Esophagus squamous epithelium (tissue), 5 donors: ENCODE results near the gene RAB40B. TPM values are rescaled to one million over a fixed set of nuclear protein-coding genes. Genes with fewer than 3 reads are reported as not detected.

Experiments
- DNase-seq: peaks from one replicate; lab custom pipeline; 2025; lab: John Stamatoyannopoulos, UW
- H3K27ac ChIP-seq, 4 donors: fragments of 200-600 bp; sonication (generic); one replicate each; pipeline ENCODE4 v1.5.1; 2016 to 2019; ENCODE audit warnings: mild to moderate bottlenecking in 1 of 4
- H3K27me3 ChIP-seq, 4 donors: fragments of 200-600 bp; sonication (generic); 1 replicate in 3 of 4; 2 replicates in 1 of 4; pipeline versions ENCODE4 v1.5.1 to v1.6.0; 2017 to 2021; ENCODE audit warnings: antibody characterized with exemption in 1 of 4
- H3K36me3 ChIP-seq, 3 donors: fragments of 200-600 bp; sonication (generic); one replicate each; pipeline ENCODE4 v1.5.1; 2016 to 2019
- H3K4me1 ChIP-seq, 3 donors: fragments of 200-600 bp; sonication (generic); one replicate each; pipeline ENCODE4 v1.5.1; 2017 to 2019
- H3K4me3 ChIP-seq, 4 donors: fragments of 200-600 bp; sonication (generic); 1 replicate in 3 of 4; 2 replicates in 1 of 4; pipeline ENCODE4 v1.5.1; 2016 to 2019; ENCODE audit warnings: mild to moderate bottlenecking in 2 of 4, moderate library complexity in 1 of 4
- H3K9me3 ChIP-seq, 3 donors: fragments of 200-600 bp; sonication (generic); one replicate each; pipeline ENCODE4 v1.5.1; 2016 to 2019
- POLR2A ChIP-seq, 4 donors: fragments of 450-650 bp; IDR thresholded peaks; one replicate each; pipeline ENCODE4 v1.6.1; 2017; ENCODE audit warnings: antibody characterized with exemption in 4 of 4, mild to moderate bottlenecking in 4 of 4, moderate library complexity in 3 of 4
- WGBS, 2 donors: methylation state at CpG; one replicate each; pipeline ENCODE4 v1.1.5; 2018; 5-methylcytosine and 5-hydroxymethylcytosine counted together
- intact Hi-C: fragments of 100-400 bp; cut with DNase I; formaldehyde crosslinking; loops from one replicate; pipeline ENCODE4 v1.15.0; 2022
- total RNA-seq, 4 donors: library from RNA; depleted of rRNA; stranded (reverse); fragments of >200 nt; gene quantifications; one replicate each; pipeline ENCODE4 v1.1.0, GENCODE V29; 2016
- TF ChIP-seq, protein P1 (sequence below), 6 experiments: fragments of 450-650 bp in 4 of 6; fragments of 200-600 bp in 2 of 6; sonication (generic) in 2 of 6; IDR thresholded peaks; one replicate each; pipeline ENCODE4 v1.5.1; 2016 to 2019; ENCODE audit warnings: antibody characterized with exemption in 6 of 6, mild to moderate bottlenecking in 4 of 6, moderate library complexity in 4 of 6
- donor health status: DM: yes; HTN: yes; CAD: no.

Gene RAB40B
- total RNA-seq, 4 donors from 2014 or later = 3.4 to 20.8 (median 9.8) TPM

DNA sequence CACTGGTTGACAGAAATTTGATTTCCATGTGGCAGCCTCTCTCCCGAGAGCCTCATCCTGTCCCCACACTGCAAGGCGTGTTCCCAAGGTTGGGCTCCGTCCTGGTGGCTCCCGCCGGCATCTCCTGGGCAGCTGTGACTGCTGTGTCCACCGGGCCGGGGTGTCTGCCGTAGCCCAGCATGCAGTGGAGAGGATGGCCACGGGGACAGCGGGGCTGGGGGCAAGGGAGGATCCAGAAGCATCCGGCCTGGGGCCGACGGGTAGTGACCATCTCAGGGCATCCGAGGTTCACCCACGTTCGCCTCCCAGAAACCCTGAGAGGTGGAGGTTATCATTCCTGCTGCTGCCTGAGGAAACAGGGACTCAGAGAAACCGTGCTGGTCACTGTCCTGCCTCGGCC, 7.3 kb upstream of the RAB40B start:
- no peaks in the 10 kb centered on the region for H3K9me3 ChIP-seq
- H3K27ac ChIP-seq = no peak overlapping the region
- DNase-seq = no peak
- no peaks in the 10 kb centered on the region for H3K36me3 ChIP-seq
- intact Hi-C loops = loop anchor here (10.0 kb wide), 1 partner anchor 49 kb away; the partner anchor contains the start of gene TBCD
- H3K4me3 ChIP-seq = no peak overlapping the region
- peaks cover 12 to 33% (median 13%) of the 10 kb centered on the region in 3 donors for H3K4me1 ChIP-seq
- TF ChIP-seq, protein P1, sequence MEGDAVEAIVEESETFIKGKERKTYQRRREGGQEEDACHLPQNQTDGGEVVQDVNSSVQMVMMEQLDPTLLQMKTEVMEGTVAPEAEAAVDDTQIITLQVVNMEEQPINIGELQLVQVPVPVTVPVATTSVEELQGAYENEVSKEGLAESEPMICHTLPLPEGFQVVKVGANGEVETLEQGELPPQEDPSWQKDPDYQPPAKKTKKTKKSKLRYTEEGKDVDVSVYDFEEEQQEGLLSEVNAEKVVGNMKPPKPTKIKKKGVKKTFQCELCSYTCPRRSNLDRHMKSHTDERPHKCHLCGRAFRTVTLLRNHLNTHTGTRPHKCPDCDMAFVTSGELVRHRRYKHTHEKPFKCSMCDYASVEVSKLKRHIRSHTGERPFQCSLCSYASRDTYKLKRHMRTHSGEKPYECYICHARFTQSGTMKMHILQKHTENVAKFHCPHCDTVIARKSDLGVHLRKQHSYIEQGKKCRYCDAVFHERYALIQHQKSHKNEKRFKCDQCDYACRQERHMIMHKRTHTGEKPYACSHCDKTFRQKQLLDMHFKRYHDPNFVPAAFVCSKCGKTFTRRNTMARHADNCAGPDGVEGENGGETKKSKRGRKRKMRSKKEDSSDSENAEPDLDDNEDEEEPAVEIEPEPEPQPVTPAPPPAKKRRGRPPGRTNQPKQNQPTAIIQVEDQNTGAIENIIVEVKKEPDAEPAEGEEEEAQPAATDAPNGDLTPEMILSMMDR (IDR thresholded peaks at IDR 0.05) = no peak
- TF ChIP-seq POLR2A (IDR thresholded peaks at IDR 0.05) = no peak
- WGBS, 2 donors = 79 to 88% methylated on average over 11 to 15 of the region's 18 CpGs
- peaks cover 0 to 7% (median 0%) of the 10 kb centered on the region in 4 donors for H3K27me3 ChIP-seq

DNA sequence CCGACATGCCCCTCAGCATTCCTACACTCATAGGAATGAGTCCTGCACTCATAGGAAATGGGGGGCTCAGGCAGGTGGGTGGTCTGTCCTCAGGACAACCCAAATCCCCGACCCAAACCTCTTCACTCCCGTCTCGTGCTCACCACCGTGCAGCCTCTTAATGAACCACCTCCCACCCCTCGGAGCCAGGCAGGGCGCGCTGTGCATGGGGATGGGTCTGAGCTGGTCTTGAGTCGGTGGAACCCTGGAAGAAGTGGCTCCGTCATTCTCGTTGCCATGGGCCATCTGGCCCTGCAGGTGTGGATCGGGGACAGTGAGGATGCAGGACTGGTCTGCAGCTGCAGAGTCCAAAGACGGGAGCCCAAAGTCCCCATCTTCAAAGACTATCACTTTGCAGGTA, 6.4 kb upstream of the RAB40B start:
- WGBS, 2 donors = 76 to 86% methylated on average over 3 to 12 of the region's 13 CpGs
- TF ChIP-seq, protein P1 (IDR thresholded peaks at IDR 0.05) = no peak
- TF ChIP-seq POLR2A (IDR thresholded peaks at IDR 0.05) = no peak
- no peak overlapping the region for H3K27ac ChIP-seq
- peaks cover 12 to 33% (median 13%) of the 10 kb centered on the region in 3 donors for H3K4me1 ChIP-seq
- DNase-seq = no peak
- intact Hi-C loops = loop anchor here (10.0 kb wide), 1 partner anchor 50 kb away; the partner anchor contains the start of gene TBCD
- no peaks in the 10 kb centered on the region for H3K27me3 ChIP-seq
- H3K4me3 ChIP-seq = no peak overlapping the region
- no peaks in the 10 kb centered on the region for H3K9me3 ChIP-seq
- H3K36me3 ChIP-seq = no peaks in the 10 kb centered on the region

DNA sequence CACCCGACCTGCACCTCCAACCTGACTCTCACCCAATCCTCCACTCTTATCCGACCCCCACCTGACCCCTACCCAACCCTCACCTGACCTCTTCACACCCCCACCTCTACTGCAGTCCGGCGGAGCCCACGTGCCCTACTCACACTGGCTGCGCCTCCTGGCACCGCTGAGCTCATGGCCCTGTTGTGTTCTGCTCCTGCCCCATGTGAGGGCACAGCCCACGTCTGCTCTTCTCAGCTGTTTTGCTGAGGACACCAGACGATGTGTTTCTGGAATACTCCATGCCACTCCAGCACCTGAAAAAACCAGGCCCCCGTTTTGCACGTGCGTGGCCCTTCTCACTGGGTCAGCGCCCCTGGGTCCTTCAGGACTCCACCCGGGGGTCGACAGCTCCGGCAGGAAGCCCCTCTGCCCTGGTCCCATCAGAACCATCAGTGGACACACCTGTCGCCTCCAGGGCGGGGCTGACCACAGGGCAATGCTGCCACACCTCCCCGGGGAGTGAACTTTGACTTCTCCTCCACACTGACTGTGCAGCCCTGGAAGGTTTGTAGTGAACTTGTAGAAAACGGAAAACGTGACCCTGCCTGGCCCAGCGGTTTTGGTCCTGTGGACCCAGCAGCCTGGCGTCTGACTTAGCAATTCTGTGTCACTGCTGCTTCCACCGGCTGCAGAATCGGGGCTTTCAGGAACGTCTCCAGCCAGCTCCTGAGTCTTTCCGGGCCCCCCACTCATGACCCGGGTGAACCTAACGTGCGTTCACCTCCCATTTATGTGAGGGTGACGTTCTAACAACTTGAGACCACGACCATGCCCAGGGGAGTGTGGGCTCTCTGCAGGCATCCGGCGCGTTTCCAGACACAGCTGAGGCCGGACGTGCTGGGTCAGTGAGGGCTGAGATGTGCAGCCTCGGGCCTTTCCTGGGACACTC, 5.7 kb upstream of the RAB40B start:
- no peaks in the 10 kb centered on the region for H3K9me3 ChIP-seq
- no peak overlapping the region for H3K27ac ChIP-seq
- no peak for DNase-seq
- no peaks in the 10 kb centered on the region for H3K27me3 ChIP-seq
- no peaks in the 10 kb centered on the region for H3K36me3 ChIP-seq
- H3K4me1 ChIP-seq = peaks cover 14 to 39% (median 17%) of the 10 kb centered on the region in 3 donors
- intact Hi-C loops = loop anchor here (10.0 kb wide), 1 partner anchor 51 kb away; the partner anchor contains the start of gene TBCD
- 73 to 75% methylated on average over 12 to 24 of the region's 38 CpGs for WGBS, 2 donors
- no peak overlapping the region for H3K4me3 ChIP-seq
- TF ChIP-seq, protein P1 (IDR thresholded peaks at IDR 0.05) = no peak
- TF ChIP-seq POLR2A (IDR thresholded peaks at IDR 0.05) = no peak

DNA sequence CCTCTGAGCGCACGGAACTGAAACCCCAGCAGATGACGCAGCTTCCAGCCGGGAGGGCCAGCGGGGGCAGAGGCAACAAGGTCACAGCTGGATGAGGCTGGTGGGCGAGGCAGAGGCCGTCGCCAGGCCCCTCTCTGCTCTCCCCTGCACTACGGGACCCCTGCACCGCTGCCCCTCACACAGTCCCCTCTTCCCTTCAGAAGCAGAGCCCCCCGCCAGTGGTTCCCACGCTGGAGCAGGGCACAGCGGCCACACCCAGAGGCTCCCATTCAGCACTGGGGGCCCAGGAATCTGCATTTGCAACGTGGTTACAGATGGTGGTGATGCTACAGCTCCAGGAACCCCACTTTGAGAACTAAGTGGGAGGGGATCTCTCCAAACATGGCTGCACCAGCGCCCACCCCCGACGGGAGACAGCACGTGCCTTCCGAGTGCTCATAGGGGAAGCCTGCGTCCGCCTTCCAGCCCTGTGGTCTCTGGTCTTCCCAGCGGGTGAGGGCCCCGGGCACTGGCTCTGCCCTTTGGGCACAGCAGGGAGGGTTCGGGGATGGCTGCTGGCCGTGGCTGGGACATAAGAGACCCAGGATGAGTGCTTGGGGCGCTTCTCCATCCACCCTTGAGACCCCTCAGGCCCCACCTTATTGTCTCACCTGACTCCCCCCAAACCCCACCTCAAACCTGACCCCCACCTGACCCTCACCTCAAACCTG, 4.7 kb upstream of the RAB40B start:
- WGBS, 2 donors = 75 to 81% methylated on average over 5 to 10 of the region's 26 CpGs
- H3K36me3 ChIP-seq = no peaks in the 10 kb centered on the region
- peak overlapping the region in 3 of 4 donors; percentile 80 to 90 (median 84) for H3K27ac ChIP-seq
- DNase-seq = no peak
- H3K27me3 ChIP-seq = no peaks in the 10 kb centered on the region
- TF ChIP-seq, protein P1 (IDR thresholded peaks at IDR 0.05) = no peak
- TF ChIP-seq POLR2A (IDR thresholded peaks at IDR 0.05) = no peak
- intact Hi-C loops = loop anchor here (10.0 kb wide), 1 partner anchor 52 kb away; the partner anchor contains the start of gene TBCD
- H3K4me3 ChIP-seq = no peak overlapping the region
- H3K4me1 ChIP-seq = peaks cover 17 to 39% (median 19%) of the 10 kb centered on the region in 3 donors
- no peaks in the 10 kb centered on the region for H3K9me3 ChIP-seq
